ENCODE results near the gene LINC00305.
A peak's percentile ranks its signal among the peaks of the same experiment; 100 is the strongest.

LINC00305 gene

GRCh38 chr18:64118406-64118805, 30.5 kb downstream of the LINC00305 start:
- no peak for DNase-seq (ENCODE audit: low read depth, low spot score)
- TF ChIP-seq ZNF274 (IDR thresholded peaks at IDR 0.05; ENCODE audit: low read depth, low read length), result no peak
- TF ChIP-seq YY1 (IDR thresholded peaks at IDR 0.05; ENCODE audit: insufficient read depth, insufficient read length), result no peak
- TF ChIP-seq SUZ12 (IDR thresholded peaks at IDR 0.05; ENCODE audit: extremely low read depth, insufficient read depth, insufficient read length), result no peak
- H3K9me3 ChIP-seq (ENCODE audit: insufficient read depth, low read length), result peaks cover 8% of the 10 kb centered on the region; the same call in 1 of the 2 replicates

GRCh38 chr18:64116571-64117175, 32.2 kb downstream of the LINC00305 start:
- Histone ChIP-seq H3K27me3 (ENCODE audit: insufficient read depth, insufficient read length) (no peaks in the 10 kb centered on the region), H3K9me3 (ENCODE audit: insufficient read depth, low read length) (peaks cover 8% of the 10 kb centered on the region; the same call in 1 of the 2 replicates), H3K9ac (ENCODE audit: insufficient read length, low read depth) (no peak overlapping the region), H3K4me3 (ENCODE audit: insufficient read length, low read depth) (no peak overlapping the region), H3K36me3 (ENCODE audit: insufficient read depth, insufficient read length, low read length) (no peaks in the 10 kb centered on the region), H3K4me1 (ENCODE audit: insufficient read depth, insufficient read length) (no peaks in the 10 kb centered on the region)
- DNase-seq (ENCODE audit: low read depth, low spot score), result peak; percentile 35
- TF ChIP-seq SUZ12 (IDR thresholded peaks at IDR 0.05; ENCODE audit: extremely low read depth, insufficient read depth, insufficient read length) (no peak), YY1 (IDR thresholded peaks at IDR 0.05; ENCODE audit: insufficient read depth, insufficient read length) (no peak), ZNF274 (IDR thresholded peaks at IDR 0.05; ENCODE audit: low read depth, low read length) (no peak)

More at GRCh38 chr18:64118406-64118805, 30.5 kb downstream of the LINC00305 start:
- no peaks in the 10 kb centered on the region for H3K36me3 ChIP-seq (ENCODE audit: insufficient read depth, insufficient read length, low read length)
- no peaks in the 10 kb centered on the region for H3K27me3 ChIP-seq (ENCODE audit: insufficient read depth, insufficient read length)
- H3K4me1 ChIP-seq (ENCODE audit: insufficient read depth, insufficient read length), result no peaks in the 10 kb centered on the region
- H3K4me3 ChIP-seq (ENCODE audit: insufficient read length, low read depth), result no peak overlapping the region
- no peak overlapping the region for H3K9ac ChIP-seq (ENCODE audit: insufficient read length, low read depth)

- DNase-seq (ENCODE audit: low read depth, low spot score), result no peak
- Histone ChIP-seq H3K9me3 (ENCODE audit: insufficient read depth, low read length) (peaks cover 8% of the 10 kb centered on the region; the same call in 1 of the 2 replicates), H3K27me3 (ENCODE audit: insufficient read depth, insufficient read length) (no peaks in the 10 kb centered on the region), H3K36me3 (ENCODE audit: insufficient read depth, insufficient read length, low read length) (no peaks in the 10 kb centered on the region), H3K4me3 (ENCODE audit: insufficient read length, low read depth) (no peak overlapping the region), H3K4me1 (ENCODE audit: insufficient read depth, insufficient read length) (no peaks in the 10 kb centered on the region), H3K9ac (ENCODE audit: insufficient read length, low read depth) (no peak overlapping the region)
- TF ChIP-seq ZNF274 (IDR thresholded peaks at IDR 0.05; ENCODE audit: low read depth, low read length) (no peak), SUZ12 (IDR thresholded peaks at IDR 0.05; ENCODE audit: extremely low read depth, insufficient read depth, insufficient read length) (no peak), YY1 (IDR thresholded peaks at IDR 0.05; ENCODE audit: insufficient read depth, insufficient read length) (no peak)
Observed at GRCh38 chr18:64115881-64116280, 33.0 kb downstream of the LINC00305 start.

GRCh38 chr18:64111950-64112349, 36.9 kb downstream of the LINC00305 start:
- Histone ChIP-seq H3K9me3 (ENCODE audit: insufficient read depth, low read length) (peaks cover 8% of the 10 kb centered on the region; the same call in 1 of the 2 replicates), H3K27me3 (ENCODE audit: insufficient read depth, insufficient read length) (no peaks in the 10 kb centered on the region), H3K4me3 (ENCODE audit: insufficient read length, low read depth) (no peak overlapping the region), H3K9ac (ENCODE audit: insufficient read length, low read depth) (no peak overlapping the region), H3K4me1 (ENCODE audit: insufficient read depth, insufficient read length) (no peaks in the 10 kb centered on the region), H3K36me3 (ENCODE audit: insufficient read depth, insufficient read length, low read length) (no peaks in the 10 kb centered on the region)
- TF ChIP-seq YY1 (IDR thresholded peaks at IDR 0.05; ENCODE audit: insufficient read depth, insufficient read length) (no peak), ZNF274 (IDR thresholded peaks at IDR 0.05; ENCODE audit: low read depth, low read length) (no peak), SUZ12 (IDR thresholded peaks at IDR 0.05; ENCODE audit: extremely low read depth, insufficient read depth, insufficient read length) (no peak)
- no peak for DNase-seq (ENCODE audit: low read depth, low spot score)

- Histone ChIP-seq H3K9ac (ENCODE audit: insufficient read length, low read depth) (no peak overlapping the region), H3K4me3 (ENCODE audit: insufficient read length, low read depth) (no peak overlapping the region), H3K36me3 (ENCODE audit: insufficient read depth, insufficient read length, low read length) (no peaks in the 10 kb centered on the region), H3K4me1 (ENCODE audit: insufficient read depth, insufficient read length) (no peaks in the 10 kb centered on the region), H3K27me3 (ENCODE audit: insufficient read depth, insufficient read length) (no peaks in the 10 kb centered on the region), H3K9me3 (ENCODE audit: insufficient read depth, low read length) (peaks cover 4% of the 10 kb centered on the region; the same call in 1 of the 2 replicates)
- DNase-seq (ENCODE audit: low read depth, low spot score), result no peak
- TF ChIP-seq YY1 (IDR thresholded peaks at IDR 0.05; ENCODE audit: insufficient read depth, insufficient read length), result no peak
- no peak for TF ChIP-seq ZNF274 (IDR thresholded peaks at IDR 0.05; ENCODE audit: low read depth, low read length)
- TF ChIP-seq SUZ12 (IDR thresholded peaks at IDR 0.05; ENCODE audit: extremely low read depth, insufficient read depth, insufficient read length), result no peak
Observed at GRCh38 chr18:64110692-64111480, 38.0 kb downstream of the LINC00305 start.

GRCh38 chr18:64103986-64104385, 44.9 kb downstream of the LINC00305 start:
- DNase-seq (ENCODE audit: low read depth, low spot score), result no peak
- H3K36me3 ChIP-seq (ENCODE audit: insufficient read depth, insufficient read length, low read length), result no peaks in the 10 kb centered on the region
- no peaks in the 10 kb centered on the region for H3K9me3 ChIP-seq (ENCODE audit: insufficient read depth, low read length)
- TF ChIP-seq YY1 (IDR thresholded peaks at IDR 0.05; ENCODE audit: insufficient read depth, insufficient read length), result no peak
- no peak for TF ChIP-seq SUZ12 (IDR thresholded peaks at IDR 0.05; ENCODE audit: extremely low read depth, insufficient read depth, insufficient read length)
- TF ChIP-seq ZNF274 (IDR thresholded peaks at IDR 0.05; ENCODE audit: low read depth, low read length), result no peak
- no peaks in the 10 kb centered on the region for H3K4me1 ChIP-seq (ENCODE audit: insufficient read depth, insufficient read length)
- no peak overlapping the region for H3K4me3 ChIP-seq (ENCODE audit: insufficient read length, low read depth)
- no peaks in the 10 kb centered on the region for H3K27me3 ChIP-seq (ENCODE audit: insufficient read depth, insufficient read length)
- no peak overlapping the region for H3K9ac ChIP-seq (ENCODE audit: insufficient read length, low read depth)

Data from NT2/D1 (cell line).